Osteocyte (in vitro differentiated cells): ENCODE results near the gene CLIP2. TPM values are rescaled to one million over a fixed set of nuclear protein-coding genes. Genes with fewer than 3 reads are reported as not detected.
A peak's percentile ranks its signal among the peaks of the same experiment; 100 is the strongest.

ENCODE experiments used
- DNase-seq: peaks from one replicate; pipeline ENCODE4 v3.0.0; 2021; ENCODE audit warnings: mixed read lengths; ENCODE audit not compliant: unreplicated experiment; ENCODE audit errors: extremely low spot score
- H3K27ac Mint-ChIP-seq: one replicate; pipeline ENCODE4 v1.8.0; 2021; ENCODE audit warnings: mild to moderate bottlenecking, mixed read lengths; ENCODE audit not compliant: unreplicated experiment
- H3K27me3 Mint-ChIP-seq: one replicate; pipeline ENCODE4 v1.8.0; 2021; ENCODE audit warnings: mixed read lengths; ENCODE audit not compliant: unreplicated experiment
- H3K36me3 Mint-ChIP-seq: one replicate; pipeline ENCODE4 v1.8.0; 2021; ENCODE audit warnings: mixed read lengths; ENCODE audit not compliant: unreplicated experiment
- H3K4me1 Mint-ChIP-seq: one replicate; pipeline ENCODE4 v1.8.0; 2021; ENCODE audit warnings: mixed read lengths; ENCODE audit not compliant: unreplicated experiment
- H3K4me3 Mint-ChIP-seq: one replicate; pipeline ENCODE4 v1.8.0; 2021; ENCODE audit warnings: mild to moderate bottlenecking, moderate library complexity, mixed read lengths; ENCODE audit not compliant: unreplicated experiment
- H3K9me3 Mint-ChIP-seq: one replicate; pipeline ENCODE4 v1.8.0; 2021; ENCODE audit warnings: mixed read lengths; ENCODE audit not compliant: unreplicated experiment
- CTCF ChIP-seq: fragments of 200-600 bp; sonication (generic); IDR thresholded peaks from 2 replicates; pipeline ENCODE4 v1.5.0; 2021; ENCODE audit warnings: antibody characterized with exemption, mild to moderate bottlenecking, moderate library complexity
- total RNA-seq: library from RNA; stranded (reverse); gene quantifications from 2 replicates; pipeline ENCODE4 v1.2.1, GENCODE V29; 2021

Gene CLIP2
- total RNA-seq, 1 donor from 2014 or later = 40.7 TPM

- peaks cover 2% of the 10 kb centered on the region for H3K36me3 Mint-ChIP-seq
- peak overlapping the region; percentile 76 for H3K4me3 Mint-ChIP-seq
- no peak for TF ChIP-seq CTCF
- peaks cover 40% of the 10 kb centered on the region for H3K4me1 Mint-ChIP-seq
- peak overlapping the region; percentile 35 for H3K27ac Mint-ChIP-seq
- no peak for DNase-seq
- no peaks in the 10 kb centered on the region for H3K9me3 Mint-ChIP-seq
- H3K27me3 Mint-ChIP-seq = no peaks in the 10 kb centered on the region
Observed at GRCh38 chr7:74290981-74291441, 1.8 kb downstream of the CLIP2 start.

- DNase-seq = no peak
- no peak for TF ChIP-seq CTCF
- Mint-ChIP-seq H3K27ac (peak overlapping the region; percentile 10), H3K9me3 (no peaks in the 10 kb centered on the region), H3K4me1 (peaks cover 40% of the 10 kb centered on the region), H3K36me3 (peaks cover 2% of the 10 kb centered on the region), H3K4me3 (no peak overlapping the region), H3K27me3 (no peaks in the 10 kb centered on the region)
Observed at GRCh38 chr7:74291535-74291934, 2.3 kb downstream of the CLIP2 start.

- no peak overlapping the region for H3K4me3 Mint-ChIP-seq
- no peaks in the 10 kb centered on the region for H3K27me3 Mint-ChIP-seq
- peaks cover 39% of the 10 kb centered on the region for H3K4me1 Mint-ChIP-seq
- DNase-seq = no peak
- no peak for TF ChIP-seq CTCF
- H3K27ac Mint-ChIP-seq = peak overlapping the region; percentile 73
- H3K36me3 Mint-ChIP-seq = peaks cover 5% of the 10 kb centered on the region
- no peaks in the 10 kb centered on the region for H3K9me3 Mint-ChIP-seq
Observed at GRCh38 chr7:74292757-74293576, 3.8 kb downstream of the CLIP2 start.

GRCh38 chr7:74293577-74293908 is 4.3 kb downstream of the CLIP2 start:
- H3K4me1 Mint-ChIP-seq = peaks cover 33% of the 10 kb centered on the region

More at GRCh38 chr7:74293577-74293908, 4.3 kb downstream of the CLIP2 start:
- H3K27me3 Mint-ChIP-seq = no peaks in the 10 kb centered on the region
- H3K36me3 Mint-ChIP-seq = peaks cover 5% of the 10 kb centered on the region
- no peaks in the 10 kb centered on the region for H3K9me3 Mint-ChIP-seq
- TF ChIP-seq CTCF = no peak
- H3K4me3 Mint-ChIP-seq = no peak overlapping the region
- peak overlapping the region; percentile 73 for H3K27ac Mint-ChIP-seq
- DNase-seq = no peak
